Activated CD8-positive, alpha-beta T cell treated with anti-CD3 and anti-CD28 coated beads for 36 hours (primary cell): ENCODE measurements around the gene GPC6. TPM values are rescaled to one million over a fixed set of nuclear protein-coding genes. Genes with fewer than 3 reads are reported as not detected.

Experiments
- ATAC-seq: fragments of 200-7000 bp; cut with Tn5 transposase; one replicate; pipeline ENCODE4 v1.10.0; 2021; ENCODE audit warnings: mild to moderate bottlenecking, moderate library complexity
- CTCF ChIA-PET: fragments of 350-600 bp; sonication (Branson Sonifier 250); formaldehyde crosslinking; loops from one replicate; lab custom pipeline; 2021; ENCODE audit warnings: antibody characterized with exemption; lab: Charles Lee
- POLR2A ChIA-PET: fragments of 350-600 bp; sonication (Branson Sonifier 250); formaldehyde crosslinking; loops from one replicate; lab custom pipeline; 2021; ENCODE audit warnings: antibody characterized with exemption; lab: Charles Lee
- DNase-seq: peaks from one replicate; pipeline ENCODE4 v3.0.0-alpha.2; 2020
- H3K27ac Mint-ChIP-seq: one replicate; pipeline ENCODE4 v1.8.0; 2021; ENCODE audit warnings: mild to moderate bottlenecking, mixed read lengths
- H3K27me3 Mint-ChIP-seq: one replicate; pipeline ENCODE4 v1.8.0; 2021; ENCODE audit warnings: mixed read lengths
- H3K36me3 Mint-ChIP-seq: one replicate; pipeline ENCODE4 v1.8.0; 2021; ENCODE audit warnings: low read depth, mixed read lengths
- H3K4me1 Mint-ChIP-seq: one replicate; pipeline ENCODE4 v1.8.0; 2021; ENCODE audit warnings: low read depth, mixed read lengths
- H3K4me3 Mint-ChIP-seq: one replicate; pipeline ENCODE4 v1.8.0; 2021; ENCODE audit warnings: mild to moderate bottlenecking, moderate library complexity, mixed read lengths
- H3K9me3 Mint-ChIP-seq: one replicate; pipeline ENCODE4 v1.8.0; 2021; ENCODE audit warnings: mixed read lengths
- intact Hi-C: fragments of 100-400 bp; cut with micrococcal nuclease; formaldehyde crosslinking; loops from one replicate; pipeline ENCODE4 v1.10.0; 2022
- total RNA-seq, 2 experiments: library from RNA; stranded (reverse); gene quantifications; one replicate each; pipeline ENCODE4 v1.2.3, GENCODE V29; 2021
- TF ChIP-seq, protein P1 (sequence below): fragments of 200-600 bp; IDR thresholded peaks from one replicate; pipeline ENCODE4 v1.8.0; 2022; ENCODE audit warnings: antibody characterized with exemption, mild to moderate bottlenecking

GPC6 gene
- total RNA-seq, 2 experiments from 2014 or later: not detected

DNA sequence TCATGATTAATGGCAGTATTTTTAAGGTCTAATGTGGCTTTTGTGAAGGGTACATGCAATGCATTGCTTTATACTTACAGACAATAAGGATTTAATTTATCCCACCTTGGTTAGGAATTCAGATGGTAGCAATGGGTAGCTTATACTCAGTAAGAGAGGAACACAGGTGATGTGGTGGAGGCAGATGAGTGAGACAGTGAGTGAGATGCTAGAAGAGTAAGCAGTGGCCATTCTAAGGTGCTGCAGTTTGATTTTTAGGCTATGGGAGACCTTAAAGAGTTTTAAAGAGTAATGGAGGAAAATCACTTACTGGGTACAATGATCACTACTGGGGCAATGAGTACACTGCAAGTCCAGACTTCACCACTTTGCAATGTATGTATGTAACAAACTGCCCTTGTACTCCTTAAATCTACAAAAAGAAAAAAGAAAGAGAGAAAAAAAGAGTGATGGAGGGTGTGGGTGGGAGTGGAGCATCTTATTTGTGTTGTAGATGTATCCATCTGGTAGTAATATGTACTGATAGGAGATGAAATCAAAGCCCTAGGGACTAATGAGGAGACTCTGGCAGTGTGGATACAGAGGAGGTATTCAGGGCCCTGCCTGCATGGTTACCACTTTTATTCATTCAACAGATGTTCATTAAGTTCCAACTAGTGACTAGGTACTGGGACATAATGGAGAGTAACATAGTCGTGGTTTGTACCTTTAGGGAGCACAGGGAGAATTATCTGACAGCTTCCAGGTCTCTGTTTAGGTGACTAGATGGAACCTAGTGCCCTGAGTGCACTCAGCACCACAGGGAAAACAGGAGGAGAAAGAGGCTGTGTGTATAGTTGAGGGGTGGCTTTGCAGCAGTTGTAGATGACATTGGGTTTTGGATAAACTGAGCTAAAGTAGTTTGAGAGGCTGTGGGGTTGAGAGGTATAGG, 99.0 kb downstream of the GPC6 start:
- Mint-ChIP-seq H3K4me1 (no peaks in the 10 kb centered on the region), H3K27ac (no peak overlapping the region), H3K4me3 (no peak overlapping the region), H3K36me3 (no peaks in the 10 kb centered on the region), H3K27me3 (no peaks in the 10 kb centered on the region), H3K9me3 (peaks cover 1% of the 10 kb centered on the region)
- ATAC-seq (no peak), DNase-seq (no peak)
- ChIA-PET POLR2A (no interaction called here), CTCF (interaction anchor here (1.0 kb wide), 1 partner anchor 11 kb away, joined by 3 read pairs; no protein-coding TSS in a partner anchor)
- TF ChIP-seq, protein P1, sequence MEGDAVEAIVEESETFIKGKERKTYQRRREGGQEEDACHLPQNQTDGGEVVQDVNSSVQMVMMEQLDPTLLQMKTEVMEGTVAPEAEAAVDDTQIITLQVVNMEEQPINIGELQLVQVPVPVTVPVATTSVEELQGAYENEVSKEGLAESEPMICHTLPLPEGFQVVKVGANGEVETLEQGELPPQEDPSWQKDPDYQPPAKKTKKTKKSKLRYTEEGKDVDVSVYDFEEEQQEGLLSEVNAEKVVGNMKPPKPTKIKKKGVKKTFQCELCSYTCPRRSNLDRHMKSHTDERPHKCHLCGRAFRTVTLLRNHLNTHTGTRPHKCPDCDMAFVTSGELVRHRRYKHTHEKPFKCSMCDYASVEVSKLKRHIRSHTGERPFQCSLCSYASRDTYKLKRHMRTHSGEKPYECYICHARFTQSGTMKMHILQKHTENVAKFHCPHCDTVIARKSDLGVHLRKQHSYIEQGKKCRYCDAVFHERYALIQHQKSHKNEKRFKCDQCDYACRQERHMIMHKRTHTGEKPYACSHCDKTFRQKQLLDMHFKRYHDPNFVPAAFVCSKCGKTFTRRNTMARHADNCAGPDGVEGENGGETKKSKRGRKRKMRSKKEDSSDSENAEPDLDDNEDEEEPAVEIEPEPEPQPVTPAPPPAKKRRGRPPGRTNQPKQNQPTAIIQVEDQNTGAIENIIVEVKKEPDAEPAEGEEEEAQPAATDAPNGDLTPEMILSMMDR: no peak
- intact Hi-C loops: no loop called here

DNA sequence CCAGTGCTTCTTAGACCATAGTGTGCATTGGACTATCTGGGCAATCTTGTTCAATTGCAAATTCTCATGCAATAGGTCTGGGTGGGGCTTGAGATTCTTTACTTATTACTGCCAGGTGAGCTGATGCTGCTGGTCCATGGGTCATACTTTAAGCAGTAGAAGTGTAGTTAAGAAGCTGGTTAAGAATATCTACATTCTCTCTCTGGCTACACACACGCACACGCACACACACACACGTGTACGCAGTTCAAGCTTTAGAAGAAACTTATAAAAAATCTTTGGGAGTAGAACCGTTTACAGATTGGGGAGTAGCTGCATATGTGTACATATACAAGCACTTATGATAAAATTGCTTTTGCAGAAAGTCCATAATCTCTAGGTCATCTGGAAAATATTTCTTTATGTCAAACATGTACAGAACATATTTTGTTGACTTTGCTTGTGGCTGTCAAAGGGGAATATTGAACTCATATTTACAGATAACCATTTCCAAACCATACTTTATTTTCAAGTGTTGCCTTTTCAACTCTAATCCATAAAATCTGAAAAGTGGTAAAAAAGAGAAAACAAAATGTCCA, 99.7 kb downstream of the GPC6 start:
- H3K27me3 Mint-ChIP-seq: no peaks in the 10 kb centered on the region
- POLR2A ChIA-PET: no interaction called here
- ATAC-seq (no peak), DNase-seq (no peak)
- H3K4me1 Mint-ChIP-seq: no peaks in the 10 kb centered on the region
- TF ChIP-seq, protein P1: no peak
- intact Hi-C loops: no loop called here
- peaks cover 2% of the 10 kb centered on the region for H3K9me3 Mint-ChIP-seq
- H3K27ac Mint-ChIP-seq: no peak overlapping the region
- H3K36me3 Mint-ChIP-seq: no peaks in the 10 kb centered on the region
- CTCF ChIA-PET: no interaction called here
- H3K4me3 Mint-ChIP-seq: no peak overlapping the region

DNA sequence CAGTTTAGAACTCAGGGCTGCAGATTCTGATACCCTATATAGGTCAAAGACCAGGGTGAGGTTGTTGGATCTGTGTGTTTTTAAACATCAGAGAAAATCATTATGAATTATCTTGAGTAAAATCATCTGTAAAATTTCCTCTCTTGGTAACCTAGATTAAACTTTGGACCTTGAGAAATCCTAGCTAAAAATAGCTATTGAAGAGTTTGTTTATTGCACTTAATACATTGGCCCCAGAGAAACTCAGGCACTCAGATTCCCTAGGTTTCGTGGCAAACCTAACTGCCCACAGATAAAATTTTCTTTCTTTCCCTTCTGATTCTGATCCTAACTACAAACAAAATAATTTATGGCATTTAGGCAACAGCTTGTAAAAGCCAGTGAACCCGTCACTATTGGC, 102.3 kb downstream of the GPC6 start:
- Mint-ChIP-seq H3K27ac (no peak overlapping the region), H3K36me3 (no peaks in the 10 kb centered on the region), H3K4me3 (no peak overlapping the region), H3K27me3 (no peaks in the 10 kb centered on the region), H3K4me1 (no peaks in the 10 kb centered on the region), H3K9me3 (peaks cover 2% of the 10 kb centered on the region)
- ATAC-seq (no peak), DNase-seq (no peak)
- POLR2A ChIA-PET: no interaction called here
- intact Hi-C loops: no loop called here
- CTCF ChIA-PET: no interaction called here
- TF ChIP-seq, protein P1: no peak

DNA sequence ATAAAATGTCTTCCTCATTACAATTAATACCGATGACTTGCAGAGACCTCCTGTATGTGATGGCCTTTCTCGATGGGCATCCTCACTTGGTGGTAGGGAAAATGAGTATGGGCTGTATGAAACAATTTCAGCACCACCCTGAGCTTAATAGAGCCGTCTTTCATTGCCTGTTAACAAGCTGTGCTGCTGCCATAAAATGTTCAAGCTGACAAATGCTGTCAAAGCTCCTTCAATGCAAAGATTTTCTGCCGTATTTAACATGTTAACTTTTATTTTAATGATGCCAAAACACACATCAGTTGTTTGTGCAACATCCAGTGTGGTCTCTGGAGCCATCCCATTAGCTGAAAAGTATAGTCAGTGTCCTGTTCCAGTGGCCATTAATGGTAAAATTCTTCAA, 110.1 kb downstream of the GPC6 start:
- Mint-ChIP-seq H3K4me3 (no peak overlapping the region), H3K27me3 (no peaks in the 10 kb centered on the region), H3K4me1 (no peaks in the 10 kb centered on the region), H3K36me3 (no peaks in the 10 kb centered on the region), H3K9me3 (no peaks in the 10 kb centered on the region), H3K27ac (no peak overlapping the region)
- ChIA-PET CTCF (interaction anchor here (1.2 kb wide), 1 partner anchor 12 kb away, joined by 3 read pairs; no protein-coding TSS in a partner anchor), POLR2A (no interaction called here)
- ATAC-seq (no peak), DNase-seq (no peak)
- TF ChIP-seq, protein P1: no peak
- intact Hi-C loops: no loop called here

DNA sequence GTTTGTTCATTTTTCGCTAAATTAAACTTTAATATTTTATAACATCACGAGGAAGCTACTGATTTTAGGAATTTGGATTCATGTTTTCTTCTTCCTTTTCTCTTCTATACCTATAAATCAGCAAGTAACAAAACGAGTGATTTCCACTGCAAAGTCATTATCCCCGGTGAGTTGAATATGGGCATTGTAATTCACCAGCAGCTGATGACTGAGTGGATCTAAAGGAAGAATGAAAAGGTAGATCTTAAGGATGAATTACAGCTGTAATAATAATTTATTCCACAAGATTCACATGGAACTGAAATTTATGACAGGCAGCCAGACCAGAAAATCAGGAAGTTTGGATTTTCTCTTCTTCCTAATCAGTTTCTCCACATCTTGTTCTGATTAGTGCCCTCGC, 111.4 kb downstream of the GPC6 start:
- Mint-ChIP-seq H3K4me1 (no peaks in the 10 kb centered on the region), H3K27ac (no peak overlapping the region), H3K36me3 (no peaks in the 10 kb centered on the region), H3K27me3 (no peaks in the 10 kb centered on the region), H3K4me3 (no peak overlapping the region), H3K9me3 (no peaks in the 10 kb centered on the region)
- CTCF ChIA-PET: no interaction called here
- DNase-seq (no peak), ATAC-seq (no peak)
- POLR2A ChIA-PET: interaction anchor here (0.6 kb wide), 2 partner anchors 806 to 905 kb away, joined by 3 read pairs; no protein-coding TSS in a partner anchor
- TF ChIP-seq, protein P1: no peak
- intact Hi-C loops: no loop called here
